MM.1S (cell line): Measurements from ENCODE around the gene RNF115.

Experiments
- CTCF ChIP-seq: fragments of 300-600 bp; sonication (generic); IDR thresholded peaks from 2 replicates; pipeline ENCODE4 v1.5.1; 2016; ENCODE audit warnings: antibody characterized with exemption, low read length, mixed read lengths
- EZH2 ChIP-seq: fragments of 300-600 bp; sonication (generic); optimal IDR thresholded peaks from 2 replicates; pipeline ENCODE3; 2017; ENCODE audit warnings: low read depth, mild to moderate bottlenecking, antibody characterized with exemption, low read length, mixed read lengths

GRCh38 chr1:145846201-145846612 is 22.3 kb upstream of the RNF115 start:
- TF ChIP-seq EZH2 (no peak), CTCF (peak; percentile 92)
